Measurements from ENCODE around the gene CCSER2. TPM values are rescaled to one million over a fixed set of nuclear protein-coding genes. Genes with fewer than 3 reads are reported as not detected.

Gene CCSER2
- total and polyA plus RNA-seq, 4 donors = 9.4 to 83.5 (median 32.5) TPM

- DNase-seq = no peak
- Histone ChIP-seq H3K27me3 (ENCODE audit: control insufficient read depth in 3 of 3, insufficient read depth in 3 of 3, low read length in 2 of 3) (no peaks in the 10 kb centered on the region), H3K4me3 (no peak overlapping the region), H3K9me3 (ENCODE audit: control insufficient read depth in 4 of 4, insufficient read depth in 3 of 4, low read length in 3 of 4) (peaks cover 0 to 2% (median under 1%) of the 10 kb centered on the region in 4 donors), H3K9ac (ENCODE audit: insufficient read depth in 1 of 2, low read length in 2 of 2) (no peak overlapping the region), H3K36me3 (ENCODE audit: control insufficient read depth in 4 of 4, insufficient read depth in 4 of 4, low read length in 4 of 4) (peaks cover 0 to 6% (median 0%) of the 10 kb centered on the region in 4 donors), H3K27ac (ENCODE audit: low read depth in 1 of 2, low read length in 1 of 2) (no peak overlapping the region), H3K4me1 (ENCODE audit: control insufficient read depth in 5 of 5, insufficient read depth in 5 of 5, low read length in 5 of 5) (peaks cover 0 to 4% (median 0%) of the 10 kb centered on the region in 5 donors)
- no peak for ATAC-seq (ENCODE audit: insufficient read depth, low FRiP score)
- TF ChIP-seq CTCF (IDR thresholded peaks at IDR 0.05; ENCODE audit: control extremely low read depth, extremely low read depth) = no peak
These were observed 70.3 kb downstream of the CCSER2 start for GRCh38 chr10:84398696-84399095.

GRCh38 chr10:84401854-84402611 lies 73.6 kb downstream of the CCSER2 start:
- DNase-seq (peak in 1 of 3 donors; percentile 30), ATAC-seq (ENCODE audit: insufficient read depth, low FRiP score) (peak; percentile 62)
- H3K9me3 ChIP-seq (ENCODE audit: control insufficient read depth in 4 of 4, insufficient read depth in 3 of 4, low read length in 3 of 4) = peaks cover 0 to 2% (median under 1%) of the 10 kb centered on the region in 4 donors
- 71 to 77% methylated on average over 6 of the region's 6 CpGs for WGBS, 2 donors
- no peaks in the 10 kb centered on the region for H3K27me3 ChIP-seq (ENCODE audit: control insufficient read depth in 3 of 3, insufficient read depth in 3 of 3, low read length in 2 of 3)
- peaks cover 0 to 3% (median 0%) of the 10 kb centered on the region in 4 donors for H3K36me3 ChIP-seq (ENCODE audit: control insufficient read depth in 4 of 4, insufficient read depth in 4 of 4, low read length in 4 of 4)
- no peak overlapping the region for H3K27ac ChIP-seq (ENCODE audit: low read depth in 1 of 2, low read length in 1 of 2)
- no peak overlapping the region for H3K4me3 ChIP-seq
- H3K9ac ChIP-seq (ENCODE audit: insufficient read depth in 1 of 2, low read length in 2 of 2) = no peak overlapping the region
- TF ChIP-seq CTCF (IDR thresholded peaks at IDR 0.05; ENCODE audit: control extremely low read depth, extremely low read depth) = no peak
- peaks cover 0 to 4% (median under 1%) of the 10 kb centered on the region in 5 donors for H3K4me1 ChIP-seq (ENCODE audit: control insufficient read depth in 5 of 5, insufficient read depth in 5 of 5, low read length in 5 of 5)

DNA sequence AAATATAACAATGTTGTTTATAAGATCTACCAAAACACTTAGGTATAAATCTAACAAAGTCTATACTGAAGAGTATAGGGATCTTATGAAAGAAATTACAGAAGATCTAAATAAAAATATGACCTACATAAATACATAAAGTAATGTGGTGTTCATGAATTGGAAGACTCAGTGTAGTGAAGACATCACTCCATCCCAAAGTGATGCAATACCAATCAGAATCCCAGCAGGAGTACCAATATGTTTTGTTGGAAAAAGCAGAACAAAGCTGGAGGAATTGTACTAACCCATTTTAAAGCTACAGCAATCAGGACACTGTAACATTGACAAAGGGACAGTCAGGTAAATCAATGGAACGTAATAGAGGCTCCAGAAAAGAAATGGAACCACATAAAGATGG lies 76.4 kb downstream of the CCSER2 start:
- Histone ChIP-seq H3K4me3 (no peak overlapping the region), H3K27ac (ENCODE audit: low read depth in 1 of 2, low read length in 1 of 2) (no peak overlapping the region), H3K9me3 (ENCODE audit: control insufficient read depth in 4 of 4, insufficient read depth in 3 of 4, low read length in 3 of 4) (peaks cover 0 to 2% (median under 1%) of the 10 kb centered on the region in 4 donors), H3K4me1 (ENCODE audit: control insufficient read depth in 5 of 5, insufficient read depth in 5 of 5, low read length in 5 of 5) (peaks cover 0 to 8% (median 0%) of the 10 kb centered on the region in 5 donors), H3K27me3 (ENCODE audit: control insufficient read depth in 3 of 3, insufficient read depth in 3 of 3, low read length in 2 of 3) (no peaks in the 10 kb centered on the region), H3K36me3 (ENCODE audit: control insufficient read depth in 4 of 4, insufficient read depth in 4 of 4, low read length in 4 of 4) (peaks cover 0 to 5% (median 0%) of the 10 kb centered on the region in 4 donors), H3K9ac (ENCODE audit: insufficient read depth in 1 of 2, low read length in 2 of 2) (no peak overlapping the region)
- no peak for DNase-seq
- no peak for TF ChIP-seq CTCF (IDR thresholded peaks at IDR 0.05; ENCODE audit: control extremely low read depth, extremely low read depth)
- 95 to 100% methylated on average over 1 of the region's 1 CpG for WGBS, 2 donors
- ATAC-seq (ENCODE audit: insufficient read depth, low FRiP score) = no peak
